Activated T-cell treated with anti-CD3 and anti-CD28 coated beads for 4 hours (primary cell): ENCODE measurements around the gene TMEM225B.
"Not testable (repeated sequence)": the region's sequence is repeated elsewhere in the genome, so short reads cannot be mapped to it uniquely, and the experiment has no call there.

Source experiments
- DNase-seq: peaks from one replicate; pipeline ENCODE4 v3.0.0-alpha.2; 2020

The TMEM225B gene

GRCh38 chr7:99624484-99624883 is 26.4 kb downstream of the TMEM225B start:
- DNase-seq: peak; percentile 52

- DNase-seq: no peak
These were observed 27.3 kb downstream of the TMEM225B start for GRCh38 chr7:99625321-99625720.

- no peak for DNase-seq
These were observed 27.9 kb downstream of the TMEM225B start for GRCh38 chr7:99625961-99626360.

- no peak for DNase-seq
These were observed 28.6 kb downstream of the TMEM225B start for GRCh38 chr7:99626661-99627060.

GRCh38 chr7:99627513-99627912 is 29.4 kb downstream of the TMEM225B start:
- no peak for DNase-seq

- no peak for DNase-seq
These were observed 30.7 kb downstream of the TMEM225B start for GRCh38 chr7:99628471-99629465.

GRCh38 chr7:99629643-99630042 is 31.6 kb downstream of the TMEM225B start:
- DNase-seq: no peak

GRCh38 chr7:99631295-99632109 is 33.4 kb downstream of the TMEM225B start:
- no peak for DNase-seq

- not testable (repeated sequence) for DNase-seq
These were observed 39.3 kb downstream of the TMEM225B start for GRCh38 chr7:99637414-99637813.

GRCh38 chr7:99638731-99639130 is 40.7 kb downstream of the TMEM225B start:
- no peak for DNase-seq

GRCh38 chr7:99639267-99639666 is 41.2 kb downstream of the TMEM225B start:
- no peak for DNase-seq

GRCh38 chr7:99642027-99642426 is 44.0 kb downstream of the TMEM225B start:
- no peak for DNase-seq

GRCh38 chr7:99643464-99643863 is 45.4 kb downstream of the TMEM225B start:
- DNase-seq: no peak

- no peak for DNase-seq
These were observed 46.4 kb downstream of the TMEM225B start for GRCh38 chr7:99644431-99644830.

GRCh38 chr7:99645590-99645989 is 47.5 kb downstream of the TMEM225B start:
- DNase-seq: no peak

GRCh38 chr7:99648843-99649242 is 50.8 kb downstream of the TMEM225B start:
- no peak for DNase-seq

GRCh38 chr7:99651290-99651689 is 53.2 kb downstream of the TMEM225B start:
- no peak for DNase-seq

- no peak for DNase-seq
These were observed 54.6 kb downstream of the TMEM225B start for GRCh38 chr7:99652671-99653070.

GRCh38 chr7:99653269-99653668 is 55.2 kb downstream of the TMEM225B start:
- DNase-seq: not testable (repeated sequence)

- no peak for DNase-seq
These were observed 55.7 kb downstream of the TMEM225B start for GRCh38 chr7:99653754-99654153.

GRCh38 chr7:99654626-99655025 is 56.6 kb downstream of the TMEM225B start:
- DNase-seq: not testable (repeated sequence)

- not testable (repeated sequence) for DNase-seq
These were observed 59.8 kb downstream of the TMEM225B start for GRCh38 chr7:99657879-99658278.
